HG02973 (cell line): ENCODE results near the gene PRR13.
"Not testable (repeated sequence)": the region's sequence is repeated elsewhere in the genome, so short reads cannot be mapped to it uniquely, and the experiment has no call there.

Source experiments
- ATAC-seq: cut with Tn5 transposase; IDR thresholded peaks from one replicate; pipeline ENCODE4 v1.9.1; 2021; ENCODE audit warnings: moderate library complexity; ENCODE audit not compliant: unreplicated experiment

Gene PRR13

DNA sequence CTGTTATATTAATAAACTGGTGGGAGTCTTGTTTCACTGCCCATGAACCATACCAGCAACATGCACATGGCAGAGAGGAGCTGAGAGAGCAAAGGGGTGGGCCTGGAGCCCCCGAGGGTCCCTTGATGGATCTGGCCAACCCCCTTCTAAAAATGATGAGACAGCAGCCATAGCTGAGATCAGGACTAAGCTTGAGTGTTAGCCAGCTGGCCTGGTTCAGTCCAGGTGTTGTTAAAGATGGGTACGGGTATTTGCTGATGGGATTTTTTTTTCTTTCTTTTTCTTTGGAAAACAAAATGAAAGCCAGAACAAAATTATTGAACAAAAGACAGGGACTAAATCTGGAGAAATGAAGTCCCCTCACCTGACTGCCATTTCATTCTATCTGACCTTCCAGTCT lies 26.3 kb downstream of the PRR13 start:
- ATAC-seq, result no peak

DNA sequence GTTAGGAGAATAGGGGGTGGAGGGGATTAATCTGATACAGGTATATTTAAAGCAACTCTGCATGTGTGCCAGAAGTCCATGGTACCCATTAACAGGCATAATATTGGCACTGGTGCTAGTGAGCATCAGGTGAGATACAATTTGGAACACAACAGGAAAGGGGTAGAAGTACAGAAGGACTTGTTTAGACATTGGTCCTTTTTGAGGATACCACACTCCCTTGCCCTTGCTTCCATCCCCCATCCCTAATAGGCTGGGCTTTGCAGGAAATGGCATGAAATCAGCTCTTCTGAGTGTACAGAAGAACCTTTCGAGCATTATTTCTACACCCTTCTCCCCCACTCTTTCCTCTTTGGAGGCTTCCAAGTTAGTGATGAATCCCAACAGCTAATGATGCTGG lies 26.7 kb downstream of the PRR13 start:
- ATAC-seq, result no peak

- no peak for ATAC-seq
These were observed 30.6 kb downstream of the PRR13 start for GRCh38 chr12:53472056-53472582.

DNA sequence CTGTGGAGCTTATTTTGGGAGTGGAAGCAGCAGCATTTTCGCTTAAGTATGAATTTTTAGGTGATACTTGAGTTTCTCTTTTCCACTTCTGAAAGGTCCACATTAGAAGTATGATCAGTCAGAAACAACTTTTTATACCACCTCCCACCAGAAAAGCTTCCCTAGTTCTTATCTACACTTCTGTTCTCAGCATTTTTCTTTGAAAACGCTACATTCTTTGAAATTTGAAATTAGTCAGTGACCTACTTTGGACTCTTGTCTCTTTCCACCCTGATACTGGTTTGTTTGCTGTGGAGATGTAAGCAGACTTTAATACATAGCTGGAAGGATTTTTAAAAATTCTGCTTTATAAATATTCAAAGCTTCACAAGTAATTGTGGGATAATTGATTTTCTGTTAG lies 32.5 kb downstream of the PRR13 start:
- ATAC-seq, result no peak

DNA sequence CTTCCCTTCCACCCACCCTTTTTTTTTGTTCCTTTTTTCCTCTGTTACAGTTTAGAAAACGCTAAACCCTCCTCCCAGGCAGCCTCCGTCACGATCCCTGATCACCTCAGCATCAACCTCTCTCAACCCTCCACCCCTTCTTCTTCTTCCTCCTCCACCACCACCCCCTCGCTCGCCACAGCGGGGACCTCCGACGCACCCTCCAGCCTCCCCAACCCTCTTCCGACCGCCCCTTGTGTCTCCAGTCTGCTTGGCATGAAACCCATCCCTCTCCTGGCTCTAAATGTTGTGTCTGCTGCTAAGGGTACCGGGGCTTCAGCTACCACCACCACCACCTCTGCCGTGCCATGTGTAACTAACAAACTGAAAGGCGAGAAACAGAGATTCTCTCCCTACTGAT lies 33.3 kb downstream of the PRR13 start:
- no peak for ATAC-seq

DNA sequence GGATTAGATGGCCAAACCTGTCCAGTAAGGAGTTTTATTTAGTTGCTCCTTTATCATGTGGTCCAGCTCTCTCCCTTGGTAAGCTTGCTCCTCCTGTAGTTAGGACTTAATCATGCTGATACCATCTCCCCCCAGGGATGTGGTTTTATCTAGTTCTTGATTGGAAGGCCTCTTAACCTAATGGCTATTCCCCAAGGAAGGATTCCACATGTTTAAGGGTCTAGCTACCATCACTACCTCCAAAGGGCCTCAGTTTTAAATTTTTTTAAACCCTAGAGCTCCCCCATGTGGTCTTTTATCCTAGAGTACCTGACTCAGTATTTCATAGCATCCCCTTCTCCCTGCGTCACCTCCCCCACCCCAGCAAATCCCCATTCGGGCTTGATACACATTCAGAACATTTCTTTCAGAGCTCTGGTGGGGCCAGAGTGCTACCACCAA lies 35.3 kb downstream of the PRR13 start:
- ATAC-seq, result no peak

DNA sequence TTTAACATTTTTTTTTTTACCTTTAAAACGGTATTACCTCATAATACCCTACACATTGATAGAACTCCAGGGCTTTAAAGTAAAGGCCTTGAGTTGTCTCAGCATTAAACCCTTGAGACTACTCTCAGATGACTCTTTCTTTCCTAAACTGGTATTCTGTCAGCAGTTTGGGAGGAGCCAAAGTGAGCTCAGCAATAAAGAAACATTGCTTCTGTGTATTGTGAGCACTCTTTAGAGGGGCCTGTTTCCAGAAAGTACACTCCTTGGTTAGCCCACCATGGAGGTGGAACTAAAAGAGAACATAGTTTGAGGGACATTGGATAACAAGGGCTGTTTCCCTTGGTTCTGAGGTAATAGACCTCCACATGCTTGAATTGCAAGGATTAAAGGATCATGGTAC lies 37.3 kb downstream of the PRR13 start:
- ATAC-seq, result no peak

GRCh38 chr12:53479331-53479730 lies 37.8 kb downstream of the PRR13 start:
- ATAC-seq, result no peak

- no peak for ATAC-seq
These were observed 39.2 kb downstream of the PRR13 start for GRCh38 chr12:53480491-53481442.

DNA sequence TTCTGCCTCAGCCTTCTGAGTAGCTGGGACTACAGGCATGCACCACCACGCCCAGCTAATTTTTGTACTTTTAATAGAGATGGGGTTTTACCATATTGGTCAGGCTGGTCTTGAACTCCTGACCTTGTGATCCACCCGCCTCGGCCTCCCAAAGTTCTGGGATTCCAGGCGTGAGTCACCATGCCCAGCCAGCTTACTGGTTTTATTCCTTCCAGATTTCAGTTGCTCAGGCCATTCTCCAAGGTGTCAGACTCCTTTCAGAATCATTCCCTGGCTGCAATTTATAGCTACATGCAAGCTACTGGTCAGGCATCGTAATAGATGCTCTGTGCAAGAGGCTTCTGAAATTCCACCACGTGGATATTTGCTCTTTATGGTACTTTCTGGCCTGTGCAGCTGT lies 39.9 kb downstream of the PRR13 start:
- not testable (repeated sequence) for ATAC-seq

- no peak for ATAC-seq
These were observed 40.5 kb downstream of the PRR13 start for GRCh38 chr12:53481939-53482586.

DNA sequence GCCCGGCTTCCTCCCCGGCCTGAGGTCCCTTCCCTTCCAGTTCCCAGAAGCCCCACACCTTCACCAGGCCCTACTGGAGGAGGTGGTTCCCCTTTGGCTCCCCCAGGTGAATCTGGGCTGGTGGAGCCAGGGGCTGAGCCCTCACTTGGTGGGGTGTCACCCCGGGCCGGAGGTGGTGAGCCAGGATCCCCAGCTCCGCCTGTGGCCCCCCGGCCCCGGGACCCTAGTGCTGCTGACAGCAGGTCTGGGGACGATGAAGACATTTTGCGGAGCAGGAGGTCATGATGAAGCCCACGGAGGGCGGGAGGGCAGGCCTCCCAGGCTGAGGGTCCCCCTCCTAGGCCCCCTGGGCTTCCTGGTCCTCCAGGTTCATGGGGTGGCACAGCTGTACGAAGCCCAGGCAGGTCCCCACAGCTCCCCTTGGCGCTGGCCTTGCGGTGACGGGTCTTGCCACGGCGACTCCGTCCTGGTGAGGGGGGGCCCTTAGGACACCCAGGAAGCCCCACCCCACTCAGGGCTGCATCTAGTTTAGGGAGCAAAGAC lies 41.2 kb downstream of the PRR13 start:
- ATAC-seq, result no peak

DNA sequence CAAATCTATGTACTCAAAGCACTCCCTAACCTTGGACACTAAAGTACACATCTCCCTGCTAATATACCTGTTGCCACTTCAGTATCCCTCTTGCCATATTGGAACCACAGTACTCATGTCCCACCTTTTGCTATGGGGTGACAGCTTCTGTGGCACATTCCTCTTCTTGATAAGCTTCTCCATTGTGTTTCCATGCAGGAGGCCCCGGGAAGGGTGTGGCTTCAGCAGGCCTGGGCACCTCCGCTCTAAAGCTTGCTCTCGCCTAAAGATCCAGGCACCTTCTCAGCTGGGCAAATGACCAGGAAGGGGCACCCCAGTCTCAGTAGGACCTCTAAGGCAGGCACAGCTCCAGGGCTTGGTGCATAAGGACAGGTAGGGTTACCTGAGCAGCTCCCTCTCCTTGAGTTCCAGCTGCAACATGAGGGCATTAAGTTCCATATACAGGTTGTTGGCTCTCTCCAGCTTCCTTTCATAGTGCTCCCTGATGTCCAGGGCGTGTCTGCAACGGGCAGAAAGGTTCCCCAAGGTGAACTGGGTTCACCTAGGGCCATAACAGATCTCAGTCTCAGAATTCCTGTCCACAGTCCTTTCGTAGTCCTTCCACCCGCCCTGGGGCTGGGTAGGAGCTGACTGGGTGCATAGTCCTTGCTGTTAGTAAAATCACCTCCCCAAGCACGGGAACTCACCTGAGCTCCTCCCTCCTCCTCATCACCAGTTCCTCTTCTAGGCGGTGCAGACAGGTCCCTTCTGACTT lies 41.9 kb downstream of the PRR13 start:
- no peak for ATAC-seq

DNA sequence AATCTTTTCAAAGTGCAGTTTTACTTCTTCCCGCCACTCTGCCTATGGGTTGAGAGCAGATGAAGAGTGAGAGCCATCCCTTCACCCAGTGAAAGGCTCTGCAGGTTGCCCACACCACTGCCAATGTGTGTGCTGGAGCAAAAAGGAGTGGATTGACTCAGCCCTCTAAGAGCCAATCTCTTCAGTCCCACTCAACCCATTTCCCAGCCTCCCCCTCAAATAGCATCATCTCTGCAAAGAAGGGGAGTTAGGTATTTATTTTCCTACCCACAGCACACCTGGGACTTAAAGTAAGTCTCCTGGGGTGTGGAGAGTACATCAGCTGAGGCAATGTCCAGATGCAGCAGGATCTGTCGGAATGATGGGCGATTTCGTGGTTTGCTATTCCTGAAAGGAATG lies 42.4 kb downstream of the PRR13 start:
- no peak for ATAC-seq

DNA sequence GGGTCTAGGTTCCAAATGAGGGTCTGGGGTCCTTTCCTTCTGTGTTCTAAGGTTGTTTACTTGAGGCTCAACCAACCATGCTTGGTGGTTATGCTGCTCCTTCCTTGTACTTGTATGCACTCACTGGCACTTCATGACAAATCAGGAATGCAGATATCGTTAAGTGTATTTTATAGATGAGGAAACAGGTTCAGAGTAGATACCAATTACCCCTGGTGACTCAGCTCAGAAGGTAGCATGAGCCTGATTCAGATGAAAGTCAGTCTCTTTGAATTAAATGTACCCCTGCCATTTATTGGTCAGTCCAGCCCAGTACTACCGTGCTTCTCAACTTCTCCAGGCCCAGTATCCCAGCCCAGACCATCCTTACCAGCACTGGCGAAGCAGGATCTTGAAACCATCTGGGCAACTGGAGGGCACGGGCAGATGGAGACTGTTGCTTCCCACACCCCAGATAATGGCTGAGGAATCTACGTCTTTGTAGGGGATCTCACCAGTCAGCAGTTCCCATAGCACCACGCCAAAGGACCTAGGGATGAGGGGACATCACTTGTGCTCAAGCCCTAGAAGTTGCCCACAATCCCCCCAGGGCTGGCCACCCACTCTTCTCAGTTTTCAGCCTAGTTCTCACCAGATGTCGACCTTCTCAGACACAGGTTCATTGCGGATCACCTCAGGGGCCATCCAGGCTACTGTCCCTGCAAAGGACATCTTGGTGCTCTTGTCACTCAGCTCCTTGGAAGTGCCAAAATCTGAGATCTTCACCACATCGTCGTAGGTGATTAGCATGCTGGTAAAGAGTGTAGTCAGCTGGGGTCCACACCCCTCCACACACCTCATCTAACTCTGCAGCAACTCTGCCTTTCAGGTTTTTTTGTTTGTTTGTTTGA lies 43.4 kb downstream of the PRR13 start:
- ATAC-seq, result no peak

DNA sequence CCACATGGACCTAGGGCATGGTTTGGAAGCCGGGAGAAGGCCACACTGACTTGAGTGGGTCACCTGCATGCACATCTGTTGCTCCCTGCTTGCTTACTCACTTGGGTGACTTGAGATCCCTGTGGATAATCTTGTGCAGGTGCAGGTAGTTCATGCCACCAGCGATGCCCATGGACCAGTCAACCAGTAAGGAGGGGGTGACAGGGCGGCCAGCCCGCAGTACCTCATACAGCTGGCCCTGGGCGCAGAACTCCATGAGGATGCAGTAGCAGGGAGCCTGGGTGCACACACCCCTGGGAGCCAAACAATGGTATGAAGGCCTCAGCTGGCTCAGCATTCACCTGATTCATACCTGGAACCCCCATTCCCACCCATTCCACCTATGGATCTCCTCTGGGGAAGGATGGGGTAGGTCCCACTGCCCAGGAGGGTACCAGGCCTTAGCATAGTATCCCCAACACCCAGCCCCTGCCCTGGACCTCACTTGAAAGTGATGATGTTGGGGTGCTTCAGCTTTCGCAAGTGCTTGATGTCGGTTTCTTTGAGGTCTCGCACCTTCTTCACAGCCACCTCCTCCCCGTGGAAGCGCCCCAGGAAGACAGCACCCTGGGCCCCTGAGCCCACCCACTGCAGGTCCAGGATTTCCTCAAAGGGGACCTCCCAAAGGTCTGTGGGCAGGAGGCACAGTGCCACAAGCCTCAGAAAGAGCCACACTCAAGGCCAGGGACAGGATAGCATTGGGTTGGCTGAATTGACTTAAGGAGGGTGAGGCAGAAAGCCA lies 44.6 kb downstream of the PRR13 start:
- no peak for ATAC-seq

DNA sequence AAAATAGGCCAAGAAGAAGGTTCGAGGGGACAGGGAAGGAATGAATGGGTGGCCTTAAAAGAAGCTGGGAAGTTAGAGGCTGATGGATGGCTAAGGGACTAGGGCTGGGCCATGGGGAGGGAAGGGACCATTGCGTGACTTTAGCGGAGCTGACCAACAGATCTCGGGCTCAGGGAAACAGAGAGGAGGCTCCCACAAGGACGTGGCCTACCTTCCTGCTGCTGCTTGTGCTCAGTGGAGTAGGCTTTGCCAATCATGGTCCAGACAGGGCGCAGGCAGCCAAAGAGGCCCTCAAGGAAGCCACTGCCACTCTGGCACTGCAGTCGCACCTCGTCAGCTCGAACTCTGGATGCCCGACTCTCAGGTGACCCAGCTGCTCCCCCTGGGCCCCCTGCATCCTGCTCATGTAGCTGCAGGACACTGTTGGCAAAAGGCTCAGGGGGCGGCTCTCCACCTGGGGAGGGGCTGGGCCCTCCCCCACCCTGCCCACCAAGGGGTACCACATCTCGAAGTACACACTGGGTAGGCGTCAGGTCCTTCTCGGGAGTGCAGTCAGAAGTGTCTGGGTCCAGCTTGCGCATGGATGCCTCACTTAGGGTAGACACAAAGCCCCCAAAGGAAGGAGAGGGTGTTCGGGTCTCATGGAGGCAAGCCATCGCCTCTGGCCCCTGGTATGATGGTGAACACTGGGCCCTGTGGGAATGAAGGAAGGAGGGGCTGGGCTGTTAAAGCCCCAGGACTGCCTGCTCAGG lies 45.4 kb downstream of the PRR13 start:
- ATAC-seq, result no peak

DNA sequence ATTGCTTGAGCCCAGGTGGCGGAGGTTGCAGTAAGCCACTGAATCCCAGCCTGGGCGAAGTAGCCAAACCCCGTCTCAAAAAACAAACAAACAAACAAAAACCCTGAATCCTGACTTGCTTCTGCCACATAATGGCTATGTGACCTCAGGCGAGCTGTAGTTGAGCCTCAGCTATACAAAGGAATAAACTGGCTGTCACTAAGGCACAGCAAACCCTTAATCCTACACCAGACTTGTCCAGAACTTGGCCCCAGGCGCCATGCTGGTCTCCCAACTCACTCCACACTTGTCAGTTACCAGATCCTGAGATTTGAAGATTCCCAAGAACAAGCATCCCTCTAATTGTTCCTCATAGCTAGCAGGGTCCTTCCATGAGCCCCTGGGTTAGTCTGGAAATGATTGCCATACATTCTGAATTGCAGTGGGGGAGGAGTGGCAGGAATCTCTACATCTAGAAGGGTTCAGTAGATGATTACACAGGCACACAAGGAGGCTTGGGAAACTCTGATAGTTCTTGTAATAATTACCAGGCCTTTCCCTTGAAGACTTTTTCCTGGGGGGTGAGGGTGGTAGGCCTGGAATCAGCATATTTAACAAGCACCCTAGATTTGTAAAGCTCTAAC lies 47.8 kb downstream of the PRR13 start:
- no peak for ATAC-seq
